WERI-Rb-1 (cell line): ENCODE measurements around the gene H2BK1.

Source experiments
- DNase-seq: peaks from one replicate; pipeline ENCODE4 v3.0.0-alpha.2; 2020
- H3K27ac ChIP-seq: fragments of 250-450 bp; sonication (Bioruptor Pico); 2 replicates; pipeline ENCODE4 v1.5.1; 2020; ENCODE audit warnings: mild to moderate bottlenecking, moderate library complexity
- H3K27me3 ChIP-seq: fragments of 250-450 bp; sonication (Bioruptor Pico); 2 replicates; pipeline ENCODE4 v1.5.1; 2021; ENCODE audit warnings: mild to moderate bottlenecking, low read depth, moderate library complexity; ENCODE audit not compliant: insufficient read depth, severe bottlenecking
- H3K36me3 ChIP-seq: fragments of 250-450 bp; sonication (Bioruptor Pico); 2 replicates; pipeline ENCODE4 v1.5.1; 2020; ENCODE audit warnings: mild to moderate bottlenecking, moderate library complexity
- H3K4me3 ChIP-seq: 2 replicates; pipeline ENCODE4 v1.5.1; 2011; ENCODE audit warnings: low read depth, mild to moderate bottlenecking, control low read depth, low read length
- H3K9me3 ChIP-seq: fragments of 250-450 bp; sonication (Bioruptor Pico); 2 replicates; pipeline ENCODE4 v1.5.1; 2021; ENCODE audit warnings: mild to moderate bottlenecking, moderate library complexity; ENCODE audit not compliant: severe bottlenecking
- TF ChIP-seq, protein P1 (sequence below): IDR thresholded peaks from 2 replicates; pipeline ENCODE4 v1.5.1; 2011; ENCODE audit warnings: low read depth, mild to moderate bottlenecking, control low read depth, inconsistent platforms, low read length

H2BK1 gene

GRCh38 chr7:151178831-151179230 is 31.5 kb downstream of the H2BK1 start:
- Histone ChIP-seq H3K9me3 (no peaks in the 10 kb centered on the region), H3K4me3 (no peak overlapping the region), H3K27me3 (no peaks in the 10 kb centered on the region), H3K36me3 (no peaks in the 10 kb centered on the region), H3K27ac (no peak overlapping the region)
- no peak for DNase-seq
- TF ChIP-seq, protein P1, sequence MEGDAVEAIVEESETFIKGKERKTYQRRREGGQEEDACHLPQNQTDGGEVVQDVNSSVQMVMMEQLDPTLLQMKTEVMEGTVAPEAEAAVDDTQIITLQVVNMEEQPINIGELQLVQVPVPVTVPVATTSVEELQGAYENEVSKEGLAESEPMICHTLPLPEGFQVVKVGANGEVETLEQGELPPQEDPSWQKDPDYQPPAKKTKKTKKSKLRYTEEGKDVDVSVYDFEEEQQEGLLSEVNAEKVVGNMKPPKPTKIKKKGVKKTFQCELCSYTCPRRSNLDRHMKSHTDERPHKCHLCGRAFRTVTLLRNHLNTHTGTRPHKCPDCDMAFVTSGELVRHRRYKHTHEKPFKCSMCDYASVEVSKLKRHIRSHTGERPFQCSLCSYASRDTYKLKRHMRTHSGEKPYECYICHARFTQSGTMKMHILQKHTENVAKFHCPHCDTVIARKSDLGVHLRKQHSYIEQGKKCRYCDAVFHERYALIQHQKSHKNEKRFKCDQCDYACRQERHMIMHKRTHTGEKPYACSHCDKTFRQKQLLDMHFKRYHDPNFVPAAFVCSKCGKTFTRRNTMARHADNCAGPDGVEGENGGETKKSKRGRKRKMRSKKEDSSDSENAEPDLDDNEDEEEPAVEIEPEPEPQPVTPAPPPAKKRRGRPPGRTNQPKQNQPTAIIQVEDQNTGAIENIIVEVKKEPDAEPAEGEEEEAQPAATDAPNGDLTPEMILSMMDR: no peak

GRCh38 chr7:151178236-151178635 is 32.1 kb downstream of the H2BK1 start:
- no peak for DNase-seq
- Histone ChIP-seq H3K27me3 (no peaks in the 10 kb centered on the region), H3K9me3 (no peaks in the 10 kb centered on the region), H3K27ac (no peak overlapping the region), H3K4me3 (no peak overlapping the region), H3K36me3 (no peaks in the 10 kb centered on the region)
- TF ChIP-seq, protein P1: no peak

DNA sequence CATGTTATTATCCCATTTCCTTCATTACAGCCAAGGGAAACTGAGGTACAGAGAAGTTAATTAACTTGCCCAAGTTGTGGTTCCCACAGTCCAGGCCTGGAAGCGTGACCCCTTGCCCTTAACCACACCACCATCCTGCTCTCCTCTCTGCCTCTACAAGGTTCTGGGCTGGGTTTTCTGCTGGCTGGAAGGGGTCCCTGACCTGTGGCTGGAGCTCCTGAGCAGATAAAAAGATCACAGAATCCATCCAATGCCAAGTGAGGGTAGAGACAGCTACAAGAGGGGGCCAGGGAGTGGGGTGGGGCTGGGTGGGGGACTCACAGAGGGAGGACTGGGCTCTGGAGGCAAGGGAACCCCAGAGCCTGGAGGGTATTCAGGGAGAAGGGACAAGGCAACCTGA is 33.0 kb downstream of the H2BK1 start:
- Histone ChIP-seq H3K36me3 (no peaks in the 10 kb centered on the region), H3K4me3 (no peak overlapping the region), H3K27me3 (no peaks in the 10 kb centered on the region), H3K9me3 (no peaks in the 10 kb centered on the region), H3K27ac (no peak overlapping the region)
- TF ChIP-seq, protein P1: no peak
- DNase-seq: no peak

DNA sequence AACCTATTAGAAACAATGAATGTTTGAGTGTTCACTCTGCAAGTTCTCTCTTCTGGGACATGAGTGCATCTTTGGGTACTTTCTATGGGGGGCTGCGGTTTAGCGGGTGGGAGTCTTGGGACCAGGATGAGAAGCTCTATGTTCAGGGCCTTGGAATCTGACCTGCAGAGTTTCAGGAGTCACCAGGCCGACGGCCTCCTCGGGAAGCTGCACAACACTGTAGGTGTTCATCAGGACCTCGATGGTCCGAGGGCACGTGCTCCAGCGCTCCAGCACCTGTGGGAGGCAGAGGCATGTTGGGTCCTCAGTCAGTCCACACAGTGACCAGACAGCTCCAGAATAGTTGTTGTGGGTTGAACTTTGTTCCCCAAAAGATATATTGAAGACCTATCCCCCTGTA is 33.9 kb downstream of the H2BK1 start:
- H3K27me3 ChIP-seq: no peaks in the 10 kb centered on the region
- TF ChIP-seq, protein P1: no peak
- H3K4me3 ChIP-seq: no peak overlapping the region
- no peaks in the 10 kb centered on the region for H3K9me3 ChIP-seq
- H3K36me3 ChIP-seq: no peaks in the 10 kb centered on the region
- DNase-seq: no peak
- H3K27ac ChIP-seq: no peak overlapping the region

DNA sequence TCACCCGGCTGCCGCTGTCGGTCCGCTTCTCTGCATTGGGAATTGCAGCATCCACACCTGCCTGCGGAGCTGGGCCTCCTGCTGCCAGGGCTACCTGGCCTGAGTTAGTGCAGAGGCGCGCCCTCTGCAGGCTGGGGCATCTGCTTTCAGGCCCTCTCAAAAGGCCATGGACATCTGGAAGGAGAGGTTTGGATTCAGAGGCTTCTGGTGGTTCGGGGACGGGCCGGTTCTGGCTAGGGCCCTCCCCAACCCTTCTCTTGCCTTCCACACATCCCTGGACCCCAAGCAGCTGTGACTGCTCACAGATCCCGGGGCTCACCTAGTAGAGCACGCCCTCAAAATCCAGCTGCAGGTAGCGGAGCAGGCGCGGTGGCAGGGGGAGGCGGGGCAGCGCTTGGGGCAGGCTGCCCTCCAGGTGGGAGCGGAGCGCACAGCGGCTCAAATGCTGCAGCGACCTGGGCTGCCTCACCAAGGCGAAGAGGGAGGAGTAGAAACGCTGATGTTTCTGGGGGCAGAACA is 34.4 kb downstream of the H2BK1 start:
- H3K27me3 ChIP-seq: no peaks in the 10 kb centered on the region
- TF ChIP-seq, protein P1: no peak

More for the DNA sequence above, 34.4 kb downstream of the H2BK1 start:
- no peak for DNase-seq
- Histone ChIP-seq H3K27ac (no peak overlapping the region), H3K36me3 (no peaks in the 10 kb centered on the region), H3K9me3 (no peaks in the 10 kb centered on the region), H3K4me3 (no peak overlapping the region)
